Heart right ventricle (tissue), 16 donors: ENCODE results near the gene SLC5A1. TPM values are rescaled to one million over a fixed set of nuclear protein-coding genes. Genes with fewer than 3 reads are reported as not detected.

Experiments used
- ATAC-seq, 8 donors: fragments of 200-7000 bp; cut with Tn5 transposase; one replicate each; pipeline ENCODE4 v1.9.1; 2020; ENCODE audit warnings: mild to moderate bottlenecking in 8 of 8, moderate library complexity in 8 of 8, moderate number of reproducible peaks in 1 of 8
- DNase-seq, 2 donors: peaks; one replicate each; pipeline ENCODE4 v3.0.0-alpha.2; 2020
- H3K27ac ChIP-seq, 10 donors: fragments of 200-600 bp; sonication (generic) in 2 of 10; one replicate each; pipeline versions ENCODE4 v1.5.0 to v1.8.0; 2020 to 2022; ENCODE audit warnings: mild to moderate bottlenecking in 3 of 10
- H3K27me3 ChIP-seq, 7 donors: fragments of 200-600 bp; one replicate each; pipeline ENCODE4 v1.8.0; 2021 to 2022; ENCODE audit warnings: mild to moderate bottlenecking in 2 of 7
- H3K36me3 ChIP-seq, 9 donors: fragments of 200-600 bp; sonication (generic) in 1 of 9; one replicate each; pipeline versions ENCODE4 v1.5.0 to v1.8.0; 2020 to 2022; ENCODE audit warnings: mild to moderate bottlenecking in 2 of 9
- H3K4me1 ChIP-seq, 9 donors: fragments of 200-600 bp; sonication (generic) in 1 of 9; one replicate each; pipeline versions ENCODE4 v1.5.0 to v1.8.0; 2020 to 2022; ENCODE audit warnings: mild to moderate bottlenecking in 4 of 9
- H3K4me3 ChIP-seq, 10 donors: fragments of 200-600 bp; sonication (generic) in 2 of 10; one replicate each; pipeline versions ENCODE4 v1.5.0 to v1.8.0; 2020 to 2022; ENCODE audit warnings: mild to moderate bottlenecking in 7 of 10, moderate library complexity in 2 of 10
- H3K9me3 ChIP-seq, 11 donors: fragments of 200-600 bp in 10 of 11; sonication (generic) in 2 of 11; one replicate each; pipeline versions ENCODE4 v1.5.0 to v1.8.0; 2013 to 2022; ENCODE audit warnings: mild to moderate bottlenecking in 2 of 11, control low read depth in 1 of 11, moderate library complexity in 1 of 11
- CTCF ChIP-seq, 9 donors: fragments of 200-600 bp; sonication (generic) in 2 of 9; IDR thresholded peaks; one replicate each; pipeline versions ENCODE4 v1.5.0 to v1.8.0; 2021 to 2022; ENCODE audit warnings: antibody characterized with exemption in 9 of 9, mild to moderate bottlenecking in 5 of 9, moderate library complexity in 1 of 9
- WGBS, 2 donors: extraction: QIAGEN DNeasy Blood & Tissue Kit; methylation state at CpG; one replicate each; pipeline ENCODE4 v1.1.7; 2013; ENCODE audit warnings: inconsistent platforms in 1 of 2; 5-methylcytosine and 5-hydroxymethylcytosine counted together
- intact Hi-C, 10 donors: fragments of 100-400 bp; cut with DNase I; formaldehyde crosslinking; loops; one replicate each; pipeline versions ENCODE4 v1.11.1 to v1.14.2; 2022
- long read RNA-seq, 3 donors: library from polyadenylated mRNA; unstranded; transcript quantifications; one replicate each; pipeline ENCODE4 v2.0.0, GENCODE V29; 2020 to 2021
- polyA plus RNA-seq, 2 donors: library from polyadenylated mRNA; stranded (reverse); fragments of 200-250 nt; gene quantifications; one replicate each; pipeline ENCODE4 v1.2.3, GENCODE V29; 2013
- total RNA-seq, 10 donors: library from RNA; stranded (reverse); fragmentation: NEBNext Ultra II Directional in 3 of 10; extraction: Animal tissue kit (Norgen Biotek cat#: 25700) in 3 of 10; gene quantifications; one replicate each; pipeline versions ENCODE4 v1.2.1 to v1.2.4, GENCODE V29; 2021 to 2023
- donor health status: Arrhythmogenic right ventricular cardiomyopathy.
- donor health status: ischemic (EF 13 %, LVEDD 7.1; RV severe dilation, severe dysfunction).
- donor health status: healthy with polysubstance abuse.
- donor health status: DM: no; HTN: yes; CAD: no.
- donor health status: DM: no; HTN: no; CAD: no.
- donor health status: ischemic (EF 25% LVEDD 6.9; RV normal size, moderate dysfunction).
- donor health status: ischemic (EF 25% LVEDD 5.7; RV mildly dilated, moderate dysfunction).
- donor health status: healthy.
- donor health status: DM: yes; HTN: yes; CAD: no.
- donor health status: Ischemic cardiomyopathy.
- donor health status: ischemic (EF 35%, LVEDD 5.7; RV mildly dilated, moderate dysfunction).
- donor health status: nonischemic (EF 11% LVEDD 7.7; RV severe dilation, severe dysfunction).
- donor health status: DM: yes; HTN: yes; CAD: no.
- donor health status: PGD.
- donor health status: ischemic (EF 29% LVEDD 5.4; RV normal size, mild dysfunction).
- donor health status: nonischemic (EF 23%, LVEDD 6.1; RV moderate dilation, normal function).

SLC5A1 gene
- total RNA-seq (100 to 1,000 TPM in 5 of 10 donors, 10 to 100 TPM in 5; 80.0 to 186 (median 108) TPM), polyA plus RNA-seq (10 to 100 TPM; 12.2 to 43.7 TPM)
- long read RNA-seq, donor 1, full-length matches to known transcripts: 144 of 225 reads
- long read RNA-seq, donor 1, partial matches to known transcripts: 50 of 225 reads
- long read RNA-seq, donor 1, other reads (novel, unspliced or antisense): 31 of 225 reads
- long read RNA-seq, donor 2, full-length matches to known transcripts: 116 of 192 reads
- long read RNA-seq, donor 2, partial matches to known transcripts: 54 of 192 reads
- long read RNA-seq, donor 2, other reads (novel, unspliced or antisense): 22 of 192 reads
- long read RNA-seq, donor 3, full-length matches to known transcripts: 282 of 387 reads
- long read RNA-seq, donor 3, partial matches to known transcripts: 81 of 387 reads
- long read RNA-seq, donor 3, other reads (novel, unspliced or antisense): 24 of 387 reads

DNA sequence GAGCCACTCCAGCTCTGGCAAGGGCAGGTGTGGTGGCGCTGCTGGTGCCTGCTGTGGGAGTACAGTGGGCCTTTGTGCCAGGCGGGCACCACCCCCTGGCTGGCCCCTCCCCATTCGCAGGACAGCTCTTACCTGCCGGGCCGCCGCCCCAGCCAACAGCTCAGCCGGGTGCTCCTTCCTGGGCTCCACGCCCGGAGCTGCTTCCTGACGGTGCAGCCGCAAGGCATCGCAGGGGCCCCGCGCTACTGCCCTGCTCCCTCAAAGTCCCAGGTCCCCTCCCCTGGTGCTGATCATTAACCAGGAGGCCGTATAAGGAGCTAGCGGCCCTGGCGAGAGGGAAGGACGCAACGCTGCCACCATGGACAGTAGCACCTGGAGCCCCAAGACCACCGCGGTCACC is at the start of gene SLC5A1:
Gene SLC5A1 (plus strand): TSS at position 338 of the 400 bp plus-strand sequence. CDS start 21 bp downstream, at position 359.
- Histone ChIP-seq H3K4me1 (peaks cover 0 to 6% (median 0%) of the 10 kb centered on the region in 9 donors), H3K36me3 (no peaks in the 10 kb centered on the region), H3K4me3 (no peak within 1 kb of the TSS), H3K27me3 (peaks cover 0 to 52% (median 23%) of the 10 kb centered on the region in 7 donors), H3K27ac (no peak within 1 kb of the TSS), H3K9me3 (no peaks in the 10 kb centered on the region)
- DNase-seq (no peak), ATAC-seq (peak in 1 of 8 donors; percentile 41)
- 40 to 65% methylated on average over 20 to 21 of the region's 21 CpGs for WGBS, 2 donors
- intact Hi-C loops: no loop called here
- no peak for TF ChIP-seq CTCF (IDR thresholded peaks at IDR 0.05)

DNA sequence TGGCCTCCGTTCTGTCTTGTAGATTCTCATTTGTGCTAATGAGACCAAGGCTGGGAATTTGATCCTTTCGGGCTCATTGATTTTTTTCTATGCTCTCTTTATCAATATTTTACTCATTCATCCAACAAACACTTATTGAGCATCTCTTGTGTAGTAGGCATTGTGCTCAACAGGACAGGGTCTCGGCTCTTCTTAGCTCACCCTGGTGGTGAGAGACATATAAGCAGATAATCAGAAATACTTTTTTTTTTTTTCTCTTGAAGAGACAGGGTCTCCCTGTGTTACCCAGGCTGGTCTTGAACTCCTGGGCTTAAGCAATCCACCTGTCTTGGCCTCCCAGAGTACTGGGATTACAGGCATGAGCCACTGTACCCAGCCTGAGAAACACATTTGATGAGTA is 48.0 kb upstream of the SLC5A1 start:
- Histone ChIP-seq H3K9me3 (no peaks in the 10 kb centered on the region), H3K4me3 (no peak overlapping the region), H3K27ac (no peak overlapping the region), H3K27me3 (peaks cover 0 to 8% (median 3%) of the 10 kb centered on the region in 7 donors), H3K4me1 (no peaks in the 10 kb centered on the region), H3K36me3 (no peaks in the 10 kb centered on the region)
- 83% methylated on average over 3 of the region's 3 CpGs for WGBS, 2 donors
- intact Hi-C loops: no loop called here
- no peak for TF ChIP-seq CTCF (IDR thresholded peaks at IDR 0.05)
- no peak for DNase-seq
- no peak for ATAC-seq

DNA sequence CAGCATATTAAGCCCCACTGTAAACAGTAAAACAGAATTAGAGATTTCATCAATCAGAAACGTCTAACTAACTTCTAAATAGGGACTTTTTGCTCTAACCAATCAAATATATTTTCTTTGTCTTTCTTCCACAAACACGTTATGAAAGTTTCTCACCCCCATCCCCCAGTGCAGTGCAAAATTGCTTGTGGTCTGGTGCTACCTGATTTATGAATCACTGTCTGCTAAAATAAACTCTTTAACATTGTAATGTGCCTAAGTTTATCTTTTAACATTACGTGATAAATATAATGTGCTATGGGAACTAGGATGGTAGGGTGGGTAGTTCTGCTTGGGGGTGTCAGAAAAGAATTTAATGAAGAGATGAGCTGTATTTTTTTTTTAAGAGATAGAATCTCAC is 47.3 kb upstream of the SLC5A1 start:
- Histone ChIP-seq H3K27me3 (peaks cover 0 to 8% (median 2%) of the 10 kb centered on the region in 7 donors), H3K9me3 (no peaks in the 10 kb centered on the region), H3K36me3 (no peaks in the 10 kb centered on the region), H3K4me1 (no peaks in the 10 kb centered on the region), H3K4me3 (no peak overlapping the region), H3K27ac (no peak overlapping the region)
- no peak for TF ChIP-seq CTCF (IDR thresholded peaks at IDR 0.05)
- 53 to 63% methylated on average over 3 of the region's 3 CpGs for WGBS, 2 donors
- ATAC-seq: no peak
- DNase-seq: no peak
- intact Hi-C loops: no loop called here

- Histone ChIP-seq H3K4me1 (no peaks in the 10 kb centered on the region), H3K27me3 (peaks cover 0 to 8% (median 0%) of the 10 kb centered on the region in 7 donors), H3K9me3 (no peaks in the 10 kb centered on the region), H3K36me3 (no peaks in the 10 kb centered on the region), H3K4me3 (no peak overlapping the region), H3K27ac (no peak overlapping the region)
- DNase-seq (no peak), ATAC-seq (no peak)
- intact Hi-C loops: no loop called here
- 89% methylated on average over 3 of the region's 3 CpGs for WGBS, 2 donors
- TF ChIP-seq CTCF (IDR thresholded peaks at IDR 0.05): no peak
These were observed 44.2 kb upstream of the SLC5A1 start for GRCh38 chr22:31998784-31999385.
